Adrenal gland (tissue), 12 donors: ENCODE results near the gene NUDT4. TPM values are rescaled to one million over a fixed set of nuclear protein-coding genes. Genes with fewer than 3 reads are reported as not detected.

Experiments used
- DNase-seq, 7 donors: peaks; one replicate each; pipeline ENCODE4 v3.0.0-alpha.2; 2019 to 2020
- H3K27ac ChIP-seq, 5 donors: fragments of 200-600 bp; sonication (generic) in 4 of 5; 1 replicate in 3 of 5; 2 replicates in 2 of 5; pipeline versions ENCODE4 v1.5.1 to v1.8.0; 2016 to 2020; ENCODE audit warnings: mild to moderate bottlenecking in 1 of 5
- H3K27me3 ChIP-seq: fragments of 200-600 bp; 2 replicates; pipeline ENCODE4 v1.8.0; 2021
- H3K36me3 ChIP-seq, 2 donors: fragments of 200-600 bp; replicated peaks in 1 of 2; 1 replicate in 1 of 2; 2 replicates in 1 of 2; pipeline versions ENCODE4 v1.5.1 to v1.8.0; 2018 to 2022
- H3K4me1 ChIP-seq, 2 donors: fragments of 200-600 bp; replicated peaks in 1 of 2; 1 replicate in 1 of 2; 2 replicates in 1 of 2; pipeline versions ENCODE4 v1.5.1 to v1.8.0; 2018 to 2021
- H3K4me3 ChIP-seq, 4 donors: fragments of 200-600 bp; sonication (generic) in 3 of 4; one replicate each; pipeline ENCODE4 v1.5.1; 2016 to 2018
- H3K9me3 ChIP-seq, 3 donors: fragments of 200-600 bp; sonication (generic) in 1 of 3; replicated peaks in 1 of 3; 1 replicate in 2 of 3; 2 replicates in 1 of 3; pipeline versions ENCODE4 v1.5.1 to v1.8.0; 2016 to 2021
- POLR2A ChIP-seq, 2 donors: fragments of 450-650 bp; IDR thresholded peaks; one replicate each; pipeline ENCODE4 v1.6.1; 2017; ENCODE audit warnings: antibody characterized with exemption in 2 of 2, mild to moderate bottlenecking in 2 of 2, moderate library complexity in 1 of 2
- WGBS, 4 donors: extraction: QIAGEN DNeasy Blood & Tissue Kit in 2 of 4; methylation state at CpG; one replicate each; pipeline versions ENCODE4 v1.1.5 to v1.1.7; 2013 to 2017; 5-methylcytosine and 5-hydroxymethylcytosine counted together
- intact Hi-C, 2 donors: fragments of 100-400 bp; cut with DNase I; formaldehyde crosslinking; loops; one replicate each; pipeline versions ENCODE4 v1.14.1 to v1.15.0; 2022 to 2023
- polyA plus RNA-seq, 3 donors: library from polyadenylated mRNA; stranded (reverse); fragments of 200-250 nt in 2 of 3; fragments of 350-450 nt in 1 of 3; fragmentation: Illumina TruSeq in 1 of 3; extraction: RNeasy Lipid Tissue Mini Kit (QIAGEN cat#74804) in 1 of 3; gene quantifications; one replicate each; pipeline ENCODE4 v1.2.3, GENCODE V29; 2013 to 2014
- total RNA-seq, 9 donors: library from RNA; depleted of rRNA in 4 of 9; stranded (reverse); fragments of >200 nt in 4 of 9; fragments of 120-200 nt in 1 of 9; fragmentation: NEBNext Ultra II Directional in 1 of 9; extraction: Animal tissue kit (Norgen Biotek cat#: 25700) in 1 of 9; gene quantifications; one replicate each; pipeline versions ENCODE4 v1.1.0 to v1.2.4, GENCODE V29; 2013 to 2023
- TF ChIP-seq, protein P1 (sequence below), 6 experiments: fragments of 450-650 bp in 4 of 6; fragments of 200-600 bp in 2 of 6; sonication (generic) in 1 of 6; IDR thresholded peaks; 1 replicate in 5 of 6; 2 replicates in 1 of 6; pipeline versions ENCODE4 v1.5.1 to v1.8.0; 2016 to 2021; ENCODE audit warnings: antibody characterized with exemption in 6 of 6, mild to moderate bottlenecking in 2 of 6, moderate library complexity in 1 of 6
- donor health status: healthy with polysubstance abuse.
- donor health status: Bipolar disorder and iron deficiency.
- donor health status: DM: yes; HTN: yes; CAD: no.
- donor health status: DM: no; HTN: no; CAD: no.
- donor health status: DM: no; HTN: no; CAD: no.
- donor health status: DM: yes; HTN: yes; CAD: no.

Gene NUDT4
- total and polyA plus RNA-seq, 12 donors: 23.0 to 195 (median 137) TPM

DNA sequence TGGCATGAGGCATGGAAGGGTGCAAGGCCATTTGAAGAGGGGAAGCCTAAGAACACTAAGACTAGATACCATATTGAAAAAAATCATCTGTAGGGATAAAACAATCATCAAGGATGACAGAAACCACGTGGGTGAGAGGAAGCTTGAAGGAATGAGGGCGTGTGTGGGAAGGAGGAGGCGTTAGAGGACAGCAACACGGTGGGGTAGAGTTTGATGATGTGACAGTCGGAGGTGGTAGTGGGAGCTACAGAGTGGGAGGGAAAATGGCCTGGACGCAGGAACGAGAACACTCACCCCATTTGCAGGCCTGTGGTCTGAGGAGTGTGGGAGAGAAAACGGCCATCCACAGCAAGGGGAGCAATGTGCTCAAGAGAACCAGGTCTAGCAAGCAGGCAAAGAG lies 25.4 kb upstream of the NUDT4 start:
- no peak for TF ChIP-seq POLR2A (IDR thresholded peaks at IDR 0.05)
- TF ChIP-seq, protein P1, sequence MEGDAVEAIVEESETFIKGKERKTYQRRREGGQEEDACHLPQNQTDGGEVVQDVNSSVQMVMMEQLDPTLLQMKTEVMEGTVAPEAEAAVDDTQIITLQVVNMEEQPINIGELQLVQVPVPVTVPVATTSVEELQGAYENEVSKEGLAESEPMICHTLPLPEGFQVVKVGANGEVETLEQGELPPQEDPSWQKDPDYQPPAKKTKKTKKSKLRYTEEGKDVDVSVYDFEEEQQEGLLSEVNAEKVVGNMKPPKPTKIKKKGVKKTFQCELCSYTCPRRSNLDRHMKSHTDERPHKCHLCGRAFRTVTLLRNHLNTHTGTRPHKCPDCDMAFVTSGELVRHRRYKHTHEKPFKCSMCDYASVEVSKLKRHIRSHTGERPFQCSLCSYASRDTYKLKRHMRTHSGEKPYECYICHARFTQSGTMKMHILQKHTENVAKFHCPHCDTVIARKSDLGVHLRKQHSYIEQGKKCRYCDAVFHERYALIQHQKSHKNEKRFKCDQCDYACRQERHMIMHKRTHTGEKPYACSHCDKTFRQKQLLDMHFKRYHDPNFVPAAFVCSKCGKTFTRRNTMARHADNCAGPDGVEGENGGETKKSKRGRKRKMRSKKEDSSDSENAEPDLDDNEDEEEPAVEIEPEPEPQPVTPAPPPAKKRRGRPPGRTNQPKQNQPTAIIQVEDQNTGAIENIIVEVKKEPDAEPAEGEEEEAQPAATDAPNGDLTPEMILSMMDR (IDR thresholded peaks at IDR 0.05): no peak

DNA sequence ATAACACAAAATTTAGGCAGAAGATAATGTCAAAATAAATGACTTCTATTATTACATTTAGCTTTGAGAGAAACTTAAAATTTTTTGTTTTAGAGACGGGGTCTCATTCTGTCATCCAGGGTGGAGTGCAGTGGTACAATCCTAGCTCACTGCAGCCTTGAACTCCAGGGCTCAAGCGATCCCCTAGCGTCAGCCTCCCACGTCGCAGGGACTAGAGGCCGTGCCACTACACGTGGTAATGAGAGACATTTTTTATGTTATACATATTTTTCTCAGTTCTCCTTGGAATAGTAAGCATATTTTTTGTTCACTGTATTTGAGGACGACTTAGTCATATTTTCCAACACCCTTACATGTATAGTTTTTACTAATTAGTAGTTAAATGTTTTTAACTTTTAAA lies 21.5 kb upstream of the NUDT4 start:
- no peaks in the 10 kb centered on the region for H3K27me3 ChIP-seq
- TF ChIP-seq, protein P1 (IDR thresholded peaks at IDR 0.05): no peak
- no peak for TF ChIP-seq POLR2A (IDR thresholded peaks at IDR 0.05)
- H3K4me3 ChIP-seq: no peak overlapping the region

More for the DNA sequence above, 25.4 kb upstream of the NUDT4 start:
- WGBS, 4 donors: 77 to 85% (median 82%) methylated on average over 8 of the region's 8 CpGs
- no peak for DNase-seq
- intact Hi-C loops: no loop called here
- H3K4me3 ChIP-seq: no peak overlapping the region
- peaks cover 0 to 11% of the 10 kb centered on the region in 2 donors for H3K4me1 ChIP-seq
- H3K27me3 ChIP-seq: no peaks in the 10 kb centered on the region
- no peaks in the 10 kb centered on the region for H3K36me3 ChIP-seq
- no peaks in the 10 kb centered on the region for H3K9me3 ChIP-seq
- no peak overlapping the region for H3K27ac ChIP-seq

DNA sequence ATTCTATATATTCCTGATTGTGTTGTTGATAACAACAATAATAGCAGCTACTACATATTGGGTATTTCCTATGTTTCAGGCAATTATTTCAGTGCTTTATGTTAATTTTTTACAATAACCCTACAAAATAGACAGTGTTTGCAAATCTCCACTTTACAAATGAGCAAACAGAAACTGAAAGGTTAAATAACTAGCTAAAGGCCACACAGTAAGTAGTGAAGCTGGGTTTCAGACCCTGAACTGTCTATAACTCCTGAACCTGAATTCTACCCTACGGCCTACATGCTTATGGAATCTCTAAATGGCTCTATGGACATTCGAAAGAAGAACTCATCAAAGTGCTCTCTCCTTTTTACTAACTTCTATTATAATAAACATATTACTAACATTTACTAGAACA lies 19.7 kb upstream of the NUDT4 start:
- Histone ChIP-seq H3K4me1 (peaks cover 0 to 10% of the 10 kb centered on the region in 2 donors), H3K36me3 (no peaks in the 10 kb centered on the region), H3K9me3 (no peaks in the 10 kb centered on the region), H3K27me3 (no peaks in the 10 kb centered on the region), H3K4me3 (no peak overlapping the region), H3K27ac (no peak overlapping the region)
- no peak for DNase-seq
- TF ChIP-seq POLR2A (IDR thresholded peaks at IDR 0.05): no peak
- WGBS, 4 donors: 93 to 98% (median 96%) methylated on average over 2 of the region's 2 CpGs
- intact Hi-C loops: no loop called here

More for the DNA sequence above, 21.5 kb upstream of the NUDT4 start:
- Histone ChIP-seq H3K36me3 (no peaks in the 10 kb centered on the region), H3K4me1 (peaks cover 0 to 10% of the 10 kb centered on the region in 2 donors), H3K9me3 (no peaks in the 10 kb centered on the region), H3K27ac (no peak overlapping the region)
- DNase-seq: no peak
- 86 to 89% (median 88%) methylated on average over 8 of the region's 8 CpGs for WGBS, 4 donors
- intact Hi-C loops: no loop called here

GRCh38 chr12:93358821-93359220 lies 18.9 kb upstream of the NUDT4 start:
- H3K36me3 ChIP-seq: no peaks in the 10 kb centered on the region
- 87 to 100% (median 95%) methylated on average over 2 of the region's 2 CpGs for WGBS, 4 donors
- peak overlapping the region in 1 of 5 donors; percentile 9 for H3K27ac ChIP-seq

DNA sequence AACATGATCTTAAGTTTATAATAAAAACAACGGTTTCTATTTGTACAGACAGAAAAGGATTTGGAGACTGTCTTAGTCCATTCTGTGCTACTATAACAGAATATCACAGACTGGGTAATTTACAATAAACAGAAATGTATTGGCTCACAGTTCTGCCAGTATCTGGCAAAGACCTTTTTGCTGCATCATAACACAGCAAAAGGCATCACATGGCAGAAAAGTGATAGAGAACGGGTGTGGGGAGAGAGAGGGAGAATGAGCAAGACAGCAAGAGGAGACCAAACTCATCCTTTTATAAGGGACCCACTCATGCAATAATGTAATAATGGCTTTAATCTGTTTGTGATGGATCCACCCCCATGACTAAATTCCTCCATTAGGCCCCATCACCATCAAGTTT lies 17.0 kb upstream of the NUDT4 start:
- Histone ChIP-seq H3K9me3 (no peaks in the 10 kb centered on the region), H3K36me3 (no peaks in the 10 kb centered on the region), H3K4me1 (peaks cover 0 to 10% of the 10 kb centered on the region in 2 donors), H3K27ac (no peak overlapping the region), H3K27me3 (no peaks in the 10 kb centered on the region), H3K4me3 (no peak overlapping the region)
- TF ChIP-seq, protein P1 (IDR thresholded peaks at IDR 0.05): no peak
- TF ChIP-seq POLR2A (IDR thresholded peaks at IDR 0.05): no peak
- WGBS, 4 donors: 63 to 80% (median 75%) methylated on average over 2 of the region's 2 CpGs
- intact Hi-C loops: no loop called here
- DNase-seq: no peak

More at GRCh38 chr12:93358821-93359220, 18.9 kb upstream of the NUDT4 start:
- Histone ChIP-seq H3K9me3 (no peaks in the 10 kb centered on the region), H3K27me3 (no peaks in the 10 kb centered on the region), H3K4me3 (no peak overlapping the region), H3K4me1 (peaks cover 0 to 10% of the 10 kb centered on the region in 2 donors)
- intact Hi-C loops: no loop called here
- DNase-seq: no peak
- TF ChIP-seq POLR2A (IDR thresholded peaks at IDR 0.05): no peak
- TF ChIP-seq, protein P1 (IDR thresholded peaks at IDR 0.05): no peak
